Measurements from ENCODE around the gene REN.

DNA sequence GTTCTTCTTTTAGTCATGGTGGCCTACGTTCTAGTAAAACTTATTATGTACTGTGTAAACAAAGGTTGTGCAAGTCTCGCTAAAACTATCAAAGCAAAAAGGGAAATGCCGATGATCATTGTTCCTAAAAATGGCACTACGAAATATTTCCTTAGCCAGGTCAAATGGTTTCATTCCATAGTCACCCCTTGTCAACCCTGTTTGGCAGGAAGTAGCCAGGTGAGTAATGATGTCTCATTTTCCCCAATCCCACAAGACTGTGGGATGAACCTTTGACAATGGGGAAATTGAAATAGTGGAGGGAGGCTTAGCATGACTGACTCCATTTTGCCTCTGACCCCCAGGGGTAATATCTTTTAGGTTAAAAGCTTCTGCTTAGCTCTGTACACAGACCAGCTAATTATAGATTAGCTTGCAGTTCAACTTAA is 5.6 kb upstream of the REN start:
- TF ChIP-seq, protein P1, sequence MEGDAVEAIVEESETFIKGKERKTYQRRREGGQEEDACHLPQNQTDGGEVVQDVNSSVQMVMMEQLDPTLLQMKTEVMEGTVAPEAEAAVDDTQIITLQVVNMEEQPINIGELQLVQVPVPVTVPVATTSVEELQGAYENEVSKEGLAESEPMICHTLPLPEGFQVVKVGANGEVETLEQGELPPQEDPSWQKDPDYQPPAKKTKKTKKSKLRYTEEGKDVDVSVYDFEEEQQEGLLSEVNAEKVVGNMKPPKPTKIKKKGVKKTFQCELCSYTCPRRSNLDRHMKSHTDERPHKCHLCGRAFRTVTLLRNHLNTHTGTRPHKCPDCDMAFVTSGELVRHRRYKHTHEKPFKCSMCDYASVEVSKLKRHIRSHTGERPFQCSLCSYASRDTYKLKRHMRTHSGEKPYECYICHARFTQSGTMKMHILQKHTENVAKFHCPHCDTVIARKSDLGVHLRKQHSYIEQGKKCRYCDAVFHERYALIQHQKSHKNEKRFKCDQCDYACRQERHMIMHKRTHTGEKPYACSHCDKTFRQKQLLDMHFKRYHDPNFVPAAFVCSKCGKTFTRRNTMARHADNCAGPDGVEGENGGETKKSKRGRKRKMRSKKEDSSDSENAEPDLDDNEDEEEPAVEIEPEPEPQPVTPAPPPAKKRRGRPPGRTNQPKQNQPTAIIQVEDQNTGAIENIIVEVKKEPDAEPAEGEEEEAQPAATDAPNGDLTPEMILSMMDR (IDR thresholded peaks at IDR 0.05), result no peak
- peak in 1 of 3 donors; percentile 34 for TF ChIP-seq POLR2AphosphoS5 (IDR thresholded peaks at IDR 0.05)

Data from breast epithelium (tissue), 3 donors.